Fibroblast of mammary gland (primary cell): ENCODE data around the gene RADIL.
"Not testable (repeated sequence)": the region's sequence is repeated elsewhere in the genome, so short reads cannot be mapped to it uniquely, and the experiment has no call there.

Source experiments
- DNase-seq: peaks from one replicate; pipeline ENCODE4 v3.0.0-alpha.2; 2010; ENCODE audit warnings: low read depth
- H3K4me3 ChIP-seq: 2 replicates; pipeline ENCODE4 v1.5.1; 2011; ENCODE audit warnings: low read depth, mild to moderate bottlenecking, low read length, moderate library complexity; ENCODE audit not compliant: control insufficient read depth
- CTCF ChIP-seq: conservative IDR thresholded peaks from 2 replicates; pipeline ENCODE4 v1.5.1; 2011; ENCODE audit warnings: low read depth, low read length, inconsistent platforms; ENCODE audit not compliant: control insufficient read depth, insufficient read depth

RADIL gene

GRCh38 chr7:4893929-4894475, 10.5 kb upstream of the RADIL start:
- no peak for TF ChIP-seq CTCF
- DNase-seq = no peak
- H3K4me3 ChIP-seq = no peak overlapping the region

- H3K4me3 ChIP-seq, DNase-seq: not testable (repeated sequence)
Measured at GRCh38 chr7:4893188-4893587, 9.7 kb upstream of the RADIL start.

- not testable (repeated sequence) for H3K4me3 ChIP-seq, DNase-seq
Measured at GRCh38 chr7:4891522-4891921, 8.0 kb upstream of the RADIL start.

GRCh38 chr7:4889682-4890081, 6.2 kb upstream of the RADIL start:
- no peak for DNase-seq
- no peak overlapping the region for H3K4me3 ChIP-seq
- no peak for TF ChIP-seq CTCF

GRCh38 chr7:4888161-4888560, 4.6 kb upstream of the RADIL start:
- no peak overlapping the region for H3K4me3 ChIP-seq
- TF ChIP-seq CTCF = no peak
- DNase-seq = no peak

- DNase-seq = no peak
- H3K4me3 ChIP-seq = no peak overlapping the region
- no peak for TF ChIP-seq CTCF
Measured at GRCh38 chr7:4886671-4887070, 3.2 kb upstream of the RADIL start.

GRCh38 chr7:4885317-4885807, 1.8 kb upstream of the RADIL start:
- TF ChIP-seq CTCF = no peak
- DNase-seq = no peak
- no peak overlapping the region for H3K4me3 ChIP-seq

- no peak overlapping the region for H3K4me3 ChIP-seq
- DNase-seq = no peak
- no peak for TF ChIP-seq CTCF
Measured at GRCh38 chr7:4884164-4884563, 648 bp upstream of the RADIL start.
